Measurements from ENCODE around the gene NELFCD.
"Not testable (repeated sequence)": the region's sequence is repeated elsewhere in the genome, so short reads cannot be mapped to it uniquely, and the experiment has no call there.

The NELFCD gene

DNA sequence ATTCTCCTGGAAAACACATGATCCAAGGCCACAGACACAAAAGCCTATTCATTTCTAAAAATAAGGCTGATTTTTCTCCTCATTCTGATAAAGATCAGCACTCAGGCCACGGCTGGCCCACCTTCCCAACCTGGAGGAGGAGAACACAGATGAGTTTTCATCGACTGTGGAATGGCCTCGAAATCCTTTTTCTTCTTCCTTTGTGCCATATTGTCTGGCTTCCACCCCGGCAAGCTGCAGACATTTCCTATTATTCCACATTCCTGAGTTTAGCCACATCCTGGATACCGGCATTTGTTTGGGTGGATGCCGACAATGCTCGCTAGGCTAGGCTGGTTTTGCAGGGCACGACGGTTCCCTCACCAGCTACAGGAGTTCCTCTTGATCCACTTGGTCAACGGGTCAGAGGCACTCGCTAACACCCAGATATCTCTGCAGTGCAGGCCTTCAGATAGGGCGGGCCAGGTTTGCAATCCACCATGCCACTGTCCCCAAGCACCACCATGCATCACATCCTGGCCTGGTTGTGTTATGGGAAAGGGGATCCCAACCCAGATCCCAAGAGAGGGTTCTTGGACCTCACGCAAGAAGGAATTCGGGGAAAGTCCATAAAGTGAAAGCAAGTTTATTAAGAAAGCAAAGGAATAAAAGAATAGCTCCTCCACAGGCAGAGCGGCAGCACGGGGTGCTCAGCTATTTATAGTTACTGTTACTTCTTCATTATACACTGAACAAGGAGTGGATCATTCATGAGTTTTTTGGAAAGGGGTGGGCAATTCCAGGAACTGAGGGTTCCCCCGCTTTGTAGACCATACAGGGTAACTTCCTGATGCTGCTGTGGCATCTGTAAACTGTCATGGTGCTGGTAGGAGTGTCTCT lies 30.2 kb downstream of the NELFCD start:
- DNase-seq: no peak

DNA sequence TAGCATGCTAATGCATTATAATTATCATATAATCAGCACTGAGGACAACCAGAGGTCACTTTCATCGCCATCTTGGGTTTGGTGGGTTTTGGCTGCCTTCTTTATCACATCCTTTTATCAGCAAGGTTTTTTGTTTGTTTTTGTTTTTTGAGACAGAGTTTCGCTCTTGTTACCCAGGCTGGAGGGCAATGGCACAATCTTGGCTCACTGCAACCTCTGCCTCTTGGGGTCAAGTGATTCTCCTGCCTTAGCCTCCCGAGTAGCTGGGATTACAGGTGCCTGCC lies 30.8 kb downstream of the NELFCD start:
- not testable (repeated sequence) for DNase-seq

DNA sequence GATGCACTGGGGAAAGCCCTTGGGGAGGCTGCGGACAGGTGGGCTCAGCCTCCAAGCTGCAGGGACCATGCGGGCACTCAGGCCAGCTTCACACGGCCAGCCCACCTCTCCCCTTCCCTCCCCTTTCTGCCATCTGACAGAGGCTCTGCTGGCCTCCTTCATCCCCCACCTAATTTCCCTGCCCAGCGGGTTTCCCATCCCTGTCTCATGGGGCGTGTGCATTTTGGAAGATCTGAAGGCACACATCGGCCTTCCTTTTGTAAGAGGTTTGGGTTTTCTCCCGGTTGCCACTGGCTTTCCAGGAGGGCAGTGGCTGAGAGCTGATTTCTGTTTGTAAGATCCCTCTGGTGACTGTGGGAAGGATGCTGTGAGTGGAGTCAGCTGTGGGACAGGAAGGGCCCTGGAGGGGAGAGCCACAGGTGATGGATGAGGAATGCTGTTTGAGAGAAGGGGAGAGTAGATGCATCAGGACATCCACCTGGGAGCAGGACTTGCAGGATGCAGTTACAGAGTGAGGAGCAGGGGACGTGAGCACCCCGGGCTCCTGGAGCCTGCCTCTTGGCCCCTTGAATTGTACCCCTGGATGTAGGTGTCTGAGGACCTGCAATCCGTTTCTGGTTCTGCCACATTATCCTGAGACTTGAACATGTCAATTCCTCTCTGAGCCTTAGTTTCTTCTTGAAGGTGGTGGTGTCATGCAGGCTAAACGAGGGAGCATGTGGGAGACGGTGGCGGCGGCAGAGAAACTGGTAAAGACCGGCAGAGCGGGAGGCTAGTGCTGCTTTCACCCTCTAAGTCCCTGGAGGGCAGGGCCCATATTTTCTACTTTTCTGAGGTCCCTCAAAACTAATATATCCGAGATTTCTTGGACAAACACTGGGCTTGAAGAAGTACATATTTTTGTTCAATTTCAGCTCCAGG lies 32.2 kb downstream of the NELFCD start:
- DNase-seq: no peak

DNA sequence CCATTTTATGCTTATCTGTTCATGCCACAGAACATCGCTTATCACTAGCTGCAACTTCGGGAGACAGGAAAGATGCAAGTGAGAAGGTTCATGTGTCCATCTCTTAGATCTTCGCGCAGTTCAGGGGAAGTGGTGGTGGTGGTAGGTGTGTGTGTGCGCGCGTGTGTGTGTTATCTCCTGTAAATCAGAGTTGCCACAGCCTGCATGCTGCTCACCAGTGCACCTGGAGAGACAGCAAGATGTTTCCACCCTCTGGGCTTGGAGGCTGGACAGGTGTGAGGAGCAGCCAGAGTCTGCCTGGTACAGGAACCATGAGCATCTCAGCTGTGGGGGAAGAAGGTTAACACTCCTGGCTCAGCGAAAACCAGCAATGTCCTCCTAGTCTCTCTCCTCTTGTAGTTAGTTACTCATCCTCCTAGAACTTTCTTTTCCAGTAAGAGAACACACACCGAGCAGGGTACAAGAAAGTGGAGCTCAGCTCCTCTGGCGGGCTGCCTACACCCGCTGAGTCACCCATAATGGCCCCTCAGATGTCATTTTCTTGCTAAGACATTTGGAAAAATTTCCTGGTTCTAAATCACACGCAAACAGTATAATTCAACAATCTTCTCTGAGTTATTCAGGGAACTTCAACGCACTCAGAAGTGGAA lies 33.0 kb downstream of the NELFCD start:
- DNase-seq: peak; percentile 54

DNA sequence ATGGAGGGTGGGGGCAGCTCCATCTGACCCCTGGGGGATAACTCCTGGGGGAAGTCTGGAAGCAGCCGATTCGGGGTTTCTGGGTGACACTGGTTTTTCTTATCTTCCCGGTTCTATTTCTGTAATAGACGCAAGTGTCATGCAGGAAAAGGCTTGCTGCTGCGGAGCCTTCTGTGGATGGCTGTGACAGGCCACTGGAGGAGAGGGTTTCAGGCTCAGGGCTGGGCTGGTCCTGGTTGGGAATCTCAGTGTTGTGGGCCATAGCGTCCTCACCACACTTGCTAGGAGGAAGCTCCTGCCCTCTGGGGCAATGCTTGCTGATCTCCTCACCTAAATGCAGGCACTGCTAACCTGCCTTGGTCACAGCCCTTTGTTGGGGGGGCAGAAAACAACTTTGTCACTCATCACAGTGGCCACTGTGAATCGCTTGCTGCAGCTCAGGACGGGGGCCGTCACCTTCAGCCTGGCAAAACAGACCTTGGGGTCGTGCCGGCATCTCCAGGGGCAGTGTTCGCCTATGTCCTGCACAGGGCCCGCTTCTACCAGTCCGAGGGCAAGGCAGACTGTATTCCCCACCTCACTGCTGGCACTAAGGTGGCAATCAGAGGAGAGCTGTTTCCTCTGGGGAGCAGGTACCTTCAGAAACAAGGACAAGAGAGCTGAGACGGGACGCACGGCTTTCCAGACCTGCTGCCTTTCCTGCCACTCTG lies 33.8 kb downstream of the NELFCD start:
- DNase-seq: no peak

DNA sequence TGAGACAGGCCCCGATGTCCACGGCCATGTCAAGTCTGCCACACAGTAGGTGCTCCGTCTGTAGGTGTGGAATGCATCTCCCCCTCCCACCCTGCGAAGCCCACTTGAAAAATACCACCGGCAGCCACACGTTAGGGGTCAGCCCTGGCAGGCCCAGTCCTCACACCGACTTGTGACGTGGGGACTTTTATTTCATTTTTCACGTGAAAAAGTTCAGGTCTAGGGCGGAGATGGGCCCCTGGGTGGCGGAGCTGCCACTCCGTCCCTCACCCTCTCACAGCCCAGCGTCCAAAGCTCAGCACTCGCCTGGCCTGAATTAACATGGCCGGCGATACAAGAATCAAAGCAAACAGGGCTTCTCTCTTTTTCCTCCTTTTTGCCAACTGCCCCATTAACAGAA lies 34.4 kb downstream of the NELFCD start:
- no peak for DNase-seq

DNA sequence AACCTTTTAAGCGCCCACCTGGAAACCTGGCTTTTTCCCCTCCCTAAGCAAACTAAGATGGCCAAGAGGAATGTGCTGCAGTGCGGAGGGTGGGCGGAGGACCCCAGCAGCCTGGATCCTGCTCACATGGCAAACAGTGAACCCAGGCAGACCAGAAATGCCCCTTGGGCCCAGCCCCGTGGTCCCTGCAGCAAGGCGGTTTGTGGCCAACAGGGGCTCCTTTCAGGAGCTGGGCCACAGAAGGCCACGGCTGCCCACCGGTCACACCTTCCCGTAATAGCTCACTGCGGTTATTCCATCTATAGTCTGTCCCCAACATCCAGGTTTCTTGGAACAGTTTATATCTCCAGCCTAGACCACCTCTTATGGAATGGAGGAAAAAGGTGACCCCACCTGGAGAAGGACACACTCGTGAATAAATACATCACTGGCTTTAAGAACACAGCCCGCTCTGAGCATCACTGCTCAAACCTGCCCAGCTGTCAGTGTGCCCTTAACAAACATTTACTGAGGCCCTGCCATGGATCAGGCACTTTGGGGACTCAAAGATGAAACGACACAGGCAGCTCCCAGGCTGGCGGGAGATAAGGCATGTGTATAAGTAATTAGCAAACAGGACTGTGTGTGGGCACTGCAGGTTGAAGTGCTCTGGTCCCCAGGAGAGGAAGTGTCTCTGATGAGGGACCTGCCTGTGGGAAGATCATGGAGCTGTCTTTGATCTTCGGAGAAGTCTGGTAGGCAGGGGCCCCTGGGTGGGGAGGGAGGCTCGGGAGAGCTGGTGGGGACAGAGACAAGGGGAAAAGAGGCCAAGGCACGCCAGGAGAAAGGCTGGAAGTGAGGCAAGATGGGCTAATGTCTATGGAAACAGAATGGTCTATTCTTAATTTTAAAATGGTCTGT lies 35.0 kb downstream of the NELFCD start:
- no peak for DNase-seq

DNA sequence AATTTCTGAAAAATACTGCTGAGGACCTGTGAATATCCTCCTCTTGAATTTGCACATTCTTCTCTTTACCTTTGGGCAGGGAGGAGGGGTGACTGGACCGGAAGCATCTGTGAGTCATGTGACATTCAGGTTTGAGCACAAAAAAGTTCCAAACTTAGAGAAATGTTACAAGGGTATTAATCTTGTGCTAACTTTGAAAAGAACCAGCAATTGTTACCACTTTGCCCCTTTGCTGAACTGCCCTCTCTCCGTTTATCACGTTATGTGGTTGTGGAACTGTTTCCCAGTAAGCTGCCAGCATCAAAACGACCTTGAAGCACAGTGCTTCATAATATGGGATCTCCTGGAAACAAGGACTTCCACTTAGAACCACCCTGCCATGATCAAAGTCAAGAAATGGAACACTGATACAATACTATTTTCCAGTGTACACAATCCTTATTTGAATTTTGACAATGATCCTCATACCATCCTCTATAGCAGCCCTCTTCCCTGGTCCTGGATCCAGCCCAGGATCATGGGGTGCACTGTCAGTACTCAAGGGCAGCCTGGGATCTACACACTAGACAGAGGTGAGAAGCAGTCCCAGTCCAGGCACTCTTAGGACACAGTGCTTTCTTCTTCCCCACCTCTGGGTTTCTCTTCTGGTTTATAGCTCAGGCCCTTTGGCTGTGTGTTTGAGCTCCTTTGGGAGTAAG lies 35.9 kb downstream of the NELFCD start:
- peak; percentile 22 for DNase-seq

DNA sequence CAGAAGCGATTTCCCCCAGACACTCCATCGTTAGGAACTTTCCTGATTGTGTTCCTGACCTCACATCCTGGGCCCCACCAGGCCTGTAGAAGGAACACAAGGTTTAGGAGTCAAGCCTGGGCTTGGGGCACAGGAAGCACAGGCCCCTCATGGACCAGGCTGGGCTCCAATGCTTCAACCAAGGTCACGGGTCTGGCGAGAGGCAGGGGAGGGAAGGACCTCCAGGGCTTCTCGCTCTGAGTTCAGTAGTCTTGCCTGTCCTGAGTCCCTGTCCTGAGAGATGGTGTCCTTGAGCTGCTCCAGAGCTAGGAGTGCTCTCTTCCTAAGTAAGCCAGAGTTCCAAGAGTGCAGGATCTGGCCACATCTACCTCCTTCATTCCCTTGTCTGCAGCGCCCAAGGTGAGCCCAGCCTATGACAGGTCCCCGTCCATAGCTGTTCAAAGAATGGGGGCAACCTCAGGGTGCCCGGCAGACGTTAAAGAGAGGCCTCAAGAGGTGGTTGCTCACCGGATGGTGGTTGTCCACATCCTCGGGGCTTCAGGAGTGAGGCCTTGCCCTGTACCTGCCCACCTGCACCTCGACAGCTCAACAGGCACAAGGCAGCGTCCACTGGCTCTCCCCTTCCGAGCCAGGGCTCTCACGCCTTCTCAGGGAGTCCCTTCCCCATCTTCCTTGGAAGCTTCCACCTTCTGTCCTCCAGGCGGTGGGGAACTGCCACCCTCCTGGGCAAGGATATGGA lies 36.6 kb downstream of the NELFCD start:
- no peak for DNase-seq

DNA sequence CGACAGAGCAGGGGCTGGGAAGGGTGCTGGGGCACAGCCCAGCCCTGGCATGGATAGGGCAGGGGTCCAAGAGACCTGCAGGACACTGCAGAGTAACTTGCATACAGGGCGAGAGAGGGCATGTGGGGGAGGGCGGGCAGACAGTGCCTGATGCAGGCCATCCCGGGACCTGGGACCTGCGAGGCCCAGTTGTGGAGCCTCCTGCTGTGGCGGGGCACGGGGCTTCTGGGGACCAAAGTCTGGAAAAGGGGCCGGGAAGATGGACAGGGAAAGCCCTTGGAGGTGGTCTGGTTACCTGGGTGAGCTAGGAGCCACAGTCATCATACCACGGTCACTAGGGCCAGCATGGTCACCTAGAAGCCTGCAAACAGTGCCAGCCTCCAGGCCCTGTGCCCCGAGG lies 37.8 kb downstream of the NELFCD start:
- DNase-seq: no peak

DNA sequence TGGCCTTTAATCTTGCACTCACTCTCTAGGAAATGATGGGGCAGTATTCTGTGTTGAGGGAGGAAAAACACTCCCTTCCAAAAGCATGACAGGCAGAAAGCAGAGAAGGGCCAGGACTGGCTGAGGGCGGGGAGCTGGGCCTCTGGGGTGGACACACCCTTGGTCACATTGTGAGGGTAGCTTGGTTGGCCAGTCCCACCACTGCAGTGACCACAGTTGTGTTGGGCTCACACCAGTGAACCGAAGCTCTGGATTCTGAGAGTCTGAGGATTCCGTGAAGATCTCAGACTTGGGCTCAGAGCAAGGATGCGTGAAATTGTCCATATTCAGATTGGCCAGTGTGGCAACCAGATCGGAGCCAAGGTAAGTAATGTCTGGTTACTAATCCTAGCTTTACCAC lies 38.2 kb downstream of the NELFCD start, which contains the start of gene TUBB1:
Gene TUBB1, plus strand, starts transcription at position 213 of the 400 bp plus-strand sequence. Its CDS starts 94 bp downstream, at position 307.
- no peak for DNase-seq

DNA sequence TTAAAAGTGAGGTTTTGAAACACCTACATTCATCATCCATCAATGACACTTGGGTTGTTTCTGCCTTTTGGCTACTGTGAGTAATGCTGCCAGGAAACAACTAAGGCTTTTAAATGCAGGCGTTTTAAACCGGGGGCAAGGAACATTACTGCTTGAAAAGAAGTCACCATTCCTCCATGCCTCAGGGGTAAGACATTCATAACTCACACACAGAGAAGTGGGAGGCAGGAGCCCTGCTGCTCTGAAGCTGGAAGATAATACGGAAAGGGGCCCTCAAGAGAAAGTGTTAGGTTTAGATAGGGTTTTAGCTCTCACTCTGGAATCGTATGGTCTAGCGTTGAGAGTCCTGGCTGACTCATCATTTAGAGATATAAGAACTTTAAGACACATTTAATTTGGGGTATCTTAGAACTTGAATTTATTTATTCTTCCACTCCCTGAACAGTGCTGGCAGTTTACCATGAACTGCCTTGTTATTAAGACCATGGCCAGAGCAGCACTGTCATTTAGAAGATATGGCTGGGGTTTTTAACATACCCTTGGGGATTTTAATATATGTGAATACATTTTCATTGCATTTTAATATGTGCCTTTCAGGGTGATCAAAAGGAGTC lies 40.0 kb downstream of the NELFCD start:
- no peak for DNase-seq

DNA sequence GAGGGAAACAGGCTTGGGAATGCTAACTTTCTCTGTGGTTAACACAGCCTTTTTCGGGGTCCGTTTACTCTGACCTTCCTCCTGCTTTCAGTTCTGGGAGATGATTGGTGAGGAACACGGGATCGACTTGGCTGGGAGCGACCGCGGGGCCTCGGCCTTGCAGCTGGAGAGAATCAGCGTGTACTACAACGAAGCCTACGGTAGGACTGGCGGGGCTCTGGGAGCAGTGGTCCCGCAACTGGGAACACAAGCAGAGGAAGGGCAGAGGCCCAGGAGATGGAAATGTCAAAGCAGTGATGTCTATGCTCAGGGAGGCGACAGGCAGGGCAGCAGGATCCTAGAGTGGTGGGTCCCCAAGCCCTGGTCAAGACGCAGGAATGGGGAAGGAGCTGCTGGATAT lies 41.7 kb downstream of the NELFCD start:
- no peak for DNase-seq

DNA sequence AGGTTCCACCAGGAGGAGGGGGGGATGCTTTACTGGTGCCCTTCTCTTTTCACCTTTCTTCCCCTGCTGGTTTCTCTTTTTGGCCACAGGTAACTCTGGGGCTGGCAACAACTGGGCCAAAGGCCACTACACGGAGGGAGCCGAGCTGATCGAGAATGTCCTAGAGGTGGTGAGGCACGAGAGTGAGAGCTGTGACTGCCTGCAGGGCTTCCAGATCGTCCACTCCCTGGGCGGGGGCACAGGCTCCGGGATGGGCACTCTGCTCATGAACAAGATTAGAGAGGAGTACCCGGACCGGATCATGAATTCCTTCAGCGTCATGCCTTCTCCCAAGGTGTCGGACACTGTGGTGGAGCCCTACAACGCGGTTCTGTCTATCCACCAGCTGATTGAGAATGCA lies 42.6 kb downstream of the NELFCD start:
- DNase-seq: no peak

DNA sequence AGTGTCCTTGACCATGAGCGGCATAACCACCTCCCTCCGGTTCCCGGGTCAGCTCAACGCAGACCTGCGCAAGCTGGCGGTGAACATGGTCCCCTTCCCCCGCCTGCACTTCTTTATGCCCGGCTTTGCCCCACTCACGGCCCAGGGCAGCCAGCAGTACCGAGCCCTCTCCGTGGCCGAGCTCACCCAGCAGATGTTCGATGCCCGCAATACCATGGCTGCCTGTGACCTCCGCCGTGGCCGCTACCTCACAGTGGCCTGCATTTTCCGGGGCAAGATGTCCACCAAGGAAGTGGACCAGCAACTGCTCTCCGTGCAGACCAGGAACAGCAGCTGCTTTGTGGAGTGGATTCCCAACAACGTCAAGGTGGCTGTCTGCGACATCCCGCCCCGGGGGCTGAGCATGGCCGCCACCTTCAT lies 43.1 kb downstream of the NELFCD start:
- DNase-seq: no peak

DNA sequence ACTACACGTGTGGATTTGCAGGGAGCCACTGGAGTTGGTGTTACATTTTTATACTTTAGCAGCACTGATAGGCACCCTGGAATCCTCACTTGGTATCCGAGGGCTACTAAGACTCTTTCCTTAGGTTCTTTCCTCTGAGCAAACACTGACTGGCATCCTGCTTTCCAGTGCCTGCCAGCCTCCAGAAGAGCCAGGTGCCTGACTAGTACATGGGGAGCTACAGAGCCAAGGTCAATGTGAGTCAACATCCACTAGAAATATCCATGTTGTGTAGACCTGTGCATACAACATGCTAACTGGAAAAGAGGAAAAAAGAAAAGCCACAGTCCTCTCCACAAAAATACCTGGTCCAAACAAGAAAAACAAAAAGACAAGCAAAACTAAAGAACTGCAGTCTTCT lies 44.0 kb downstream of the NELFCD start:
- no peak for DNase-seq

DNA sequence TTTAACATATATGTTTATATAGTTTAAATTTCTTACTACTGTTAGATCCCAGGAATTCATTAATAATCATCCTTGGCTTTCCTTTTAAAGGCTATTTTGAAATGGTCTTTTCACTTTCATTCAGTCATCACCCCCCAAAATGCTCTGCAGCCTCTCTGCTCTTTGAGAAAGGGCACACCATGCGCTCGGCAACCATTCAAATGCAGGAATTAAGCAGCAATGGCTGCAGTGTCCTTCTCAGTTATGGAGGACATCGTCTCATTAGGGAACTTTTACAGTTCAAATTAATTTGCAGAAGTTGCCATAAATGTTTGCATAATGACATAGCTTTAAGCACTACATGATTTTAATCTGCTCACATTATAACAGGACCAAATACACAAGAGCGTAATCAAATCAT lies 44.5 kb downstream of the NELFCD start:
- DNase-seq: no peak

DNA sequence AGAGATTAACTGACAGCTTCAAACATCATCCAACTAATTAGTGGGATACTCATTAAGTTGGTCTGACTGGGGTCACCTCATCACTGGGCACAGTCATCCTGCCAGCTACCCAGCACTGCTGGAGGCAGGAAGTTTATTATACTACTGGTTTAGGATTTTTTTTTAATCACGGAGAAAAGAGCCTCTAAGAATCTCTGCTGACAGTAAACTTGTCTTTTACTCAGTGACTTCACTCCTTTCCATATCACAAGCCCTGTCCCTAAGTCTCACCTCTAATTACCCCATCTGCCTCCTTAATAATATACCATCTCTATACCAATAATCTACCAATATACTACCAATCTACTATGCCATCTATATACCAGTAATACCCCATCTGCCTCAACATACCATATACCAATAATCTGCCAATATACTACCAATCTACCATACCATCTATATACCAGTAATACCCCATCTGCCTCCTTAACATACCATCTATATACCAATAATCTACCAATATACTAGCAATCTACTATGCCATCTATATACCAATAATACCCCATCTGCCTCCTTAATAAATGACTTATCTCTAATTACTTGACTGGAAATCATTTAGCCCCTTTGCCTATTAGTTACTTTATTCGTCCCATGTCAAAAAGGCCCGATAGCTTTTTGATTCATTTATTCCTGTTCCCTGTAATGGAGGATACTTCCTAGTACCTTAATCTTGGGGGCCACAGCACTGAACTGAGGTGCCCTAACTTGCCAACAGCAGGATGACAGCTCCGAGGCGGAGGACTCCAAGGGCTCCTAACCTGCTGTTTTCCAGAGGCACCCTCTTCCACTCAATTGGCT lies 46.1 kb downstream of the NELFCD start:
- no peak for DNase-seq

DNA sequence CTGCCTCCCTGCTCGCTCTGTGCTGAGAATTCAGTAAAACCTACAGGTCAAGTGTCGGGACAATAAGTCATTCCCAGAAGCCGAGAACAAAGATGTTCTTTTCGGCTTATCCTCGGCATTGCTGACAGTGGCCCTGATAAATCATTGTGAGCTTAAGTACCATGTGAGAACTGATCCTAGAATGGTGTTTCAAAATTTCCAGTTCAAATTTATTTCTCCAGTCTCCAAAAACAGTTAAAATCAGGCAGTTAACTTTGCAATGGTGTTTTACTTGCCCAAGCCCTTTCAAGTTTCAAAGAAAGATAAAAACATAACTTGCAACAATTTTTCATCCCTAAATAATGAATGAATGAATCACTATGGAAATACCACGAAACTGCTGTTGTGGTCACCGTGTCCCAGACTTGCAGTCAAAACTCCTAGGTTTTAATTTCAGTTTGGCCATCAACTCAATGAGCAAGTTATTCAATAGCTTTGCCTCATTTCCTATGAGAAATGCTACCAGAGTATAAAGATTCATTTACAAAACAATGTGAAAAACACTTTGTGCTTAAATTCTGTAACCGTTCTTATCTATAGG lies 46.8 kb downstream of the NELFCD start:
- DNase-seq: no peak
